Fibroblast of pulmonary artery (primary cell): ENCODE data around the gene SLC51A.

Experiments used
- DNase-seq: peaks from one replicate; pipeline ENCODE4 v3.0.0-alpha.2; 2010; ENCODE audit warnings: low read depth
- H3K4me3 ChIP-seq: replicated peaks from 2 replicates; pipeline ENCODE4 v1.5.1; 2011; ENCODE audit warnings: low read depth, mild to moderate bottlenecking, control low read depth, low read length, moderate library complexity
- TF ChIP-seq, protein P1 (sequence below): IDR thresholded peaks from 2 replicates; pipeline ENCODE4 v1.5.1; 2011; ENCODE audit warnings: mild to moderate bottlenecking, control low read depth, low read length, inconsistent platforms; ENCODE audit errors: missing control alignments

Gene SLC51A

DNA sequence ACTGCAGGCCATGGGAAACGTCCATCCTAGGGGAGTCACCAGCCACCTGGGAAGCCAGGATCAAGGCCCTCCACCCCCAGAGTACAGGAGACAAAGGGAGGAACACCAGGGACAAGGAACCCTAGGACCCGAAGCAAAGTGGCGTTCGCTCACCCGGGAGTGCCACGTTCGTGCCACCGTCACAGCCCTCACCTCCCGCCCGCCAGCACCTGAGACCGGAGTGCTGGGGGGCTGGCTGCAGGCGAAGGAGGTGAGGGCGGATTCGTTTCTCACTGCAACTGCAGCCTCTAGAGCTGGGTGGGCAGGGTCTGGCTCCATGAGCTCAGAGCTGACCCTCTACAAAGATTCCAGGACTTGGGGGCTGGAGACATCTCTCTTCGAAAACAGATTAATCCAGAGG, 31.5 kb upstream of the SLC51A start:
- DNase-seq, result no peak
- no peak overlapping the region for H3K4me3 ChIP-seq
- TF ChIP-seq, protein P1, sequence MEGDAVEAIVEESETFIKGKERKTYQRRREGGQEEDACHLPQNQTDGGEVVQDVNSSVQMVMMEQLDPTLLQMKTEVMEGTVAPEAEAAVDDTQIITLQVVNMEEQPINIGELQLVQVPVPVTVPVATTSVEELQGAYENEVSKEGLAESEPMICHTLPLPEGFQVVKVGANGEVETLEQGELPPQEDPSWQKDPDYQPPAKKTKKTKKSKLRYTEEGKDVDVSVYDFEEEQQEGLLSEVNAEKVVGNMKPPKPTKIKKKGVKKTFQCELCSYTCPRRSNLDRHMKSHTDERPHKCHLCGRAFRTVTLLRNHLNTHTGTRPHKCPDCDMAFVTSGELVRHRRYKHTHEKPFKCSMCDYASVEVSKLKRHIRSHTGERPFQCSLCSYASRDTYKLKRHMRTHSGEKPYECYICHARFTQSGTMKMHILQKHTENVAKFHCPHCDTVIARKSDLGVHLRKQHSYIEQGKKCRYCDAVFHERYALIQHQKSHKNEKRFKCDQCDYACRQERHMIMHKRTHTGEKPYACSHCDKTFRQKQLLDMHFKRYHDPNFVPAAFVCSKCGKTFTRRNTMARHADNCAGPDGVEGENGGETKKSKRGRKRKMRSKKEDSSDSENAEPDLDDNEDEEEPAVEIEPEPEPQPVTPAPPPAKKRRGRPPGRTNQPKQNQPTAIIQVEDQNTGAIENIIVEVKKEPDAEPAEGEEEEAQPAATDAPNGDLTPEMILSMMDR, result no peak

DNA sequence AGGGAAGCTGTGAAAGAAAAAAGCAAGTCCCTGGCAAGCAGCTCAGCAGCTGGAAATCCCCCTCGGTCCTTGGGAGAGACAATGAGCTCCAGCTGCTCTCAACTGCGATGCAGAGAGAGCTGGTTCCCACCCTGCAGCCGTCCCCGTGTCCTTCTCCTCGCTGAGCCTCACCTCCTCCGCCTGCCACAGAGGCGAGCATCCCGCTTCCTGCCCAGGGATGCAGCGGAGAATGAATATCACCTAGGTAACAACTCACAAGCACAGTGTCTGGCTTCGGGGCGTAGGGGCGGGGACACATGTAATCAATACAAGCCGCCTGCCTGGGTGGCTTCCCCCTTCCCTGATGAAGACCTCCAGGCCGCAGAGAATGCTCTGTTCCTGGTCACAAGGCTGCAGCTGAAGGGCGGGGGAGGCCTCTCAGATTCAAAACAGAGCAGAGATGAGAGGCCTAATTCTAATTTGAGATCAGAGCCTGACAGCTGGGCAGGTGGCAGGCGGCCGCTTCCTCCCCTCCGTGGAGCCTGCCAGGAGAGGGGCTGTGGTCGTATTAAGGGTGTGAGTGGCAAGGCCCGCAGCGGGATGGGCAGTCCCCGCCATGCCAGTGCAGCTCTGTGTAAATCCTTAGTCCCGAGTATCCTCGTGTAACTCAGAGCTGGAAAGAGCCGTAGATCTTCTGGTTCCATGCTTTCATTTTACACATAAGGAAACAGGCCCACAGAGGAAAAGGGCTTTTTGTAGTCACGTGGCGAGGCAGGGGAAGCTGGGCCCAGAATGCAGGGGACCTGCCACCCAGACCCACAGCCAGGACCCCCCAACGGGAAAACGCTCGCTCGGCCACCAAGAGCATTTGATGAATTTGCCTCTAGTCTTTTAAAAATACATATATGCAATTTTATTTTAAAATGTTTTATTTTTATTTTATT, 29.4 kb upstream of the SLC51A start:
- no peak for DNase-seq
- no peak overlapping the region for H3K4me3 ChIP-seq
- TF ChIP-seq, protein P1, result no peak

GRCh38 chr3:196189566-196190347, 26.6 kb upstream of the SLC51A start:
- no peak overlapping the region for H3K4me3 ChIP-seq
- TF ChIP-seq, protein P1, result no peak
- no peak for DNase-seq

GRCh38 chr3:196192036-196192523, 24.3 kb upstream of the SLC51A start:
- DNase-seq, result no peak
- no peak overlapping the region for H3K4me3 ChIP-seq
- TF ChIP-seq, protein P1, result no peak

DNA sequence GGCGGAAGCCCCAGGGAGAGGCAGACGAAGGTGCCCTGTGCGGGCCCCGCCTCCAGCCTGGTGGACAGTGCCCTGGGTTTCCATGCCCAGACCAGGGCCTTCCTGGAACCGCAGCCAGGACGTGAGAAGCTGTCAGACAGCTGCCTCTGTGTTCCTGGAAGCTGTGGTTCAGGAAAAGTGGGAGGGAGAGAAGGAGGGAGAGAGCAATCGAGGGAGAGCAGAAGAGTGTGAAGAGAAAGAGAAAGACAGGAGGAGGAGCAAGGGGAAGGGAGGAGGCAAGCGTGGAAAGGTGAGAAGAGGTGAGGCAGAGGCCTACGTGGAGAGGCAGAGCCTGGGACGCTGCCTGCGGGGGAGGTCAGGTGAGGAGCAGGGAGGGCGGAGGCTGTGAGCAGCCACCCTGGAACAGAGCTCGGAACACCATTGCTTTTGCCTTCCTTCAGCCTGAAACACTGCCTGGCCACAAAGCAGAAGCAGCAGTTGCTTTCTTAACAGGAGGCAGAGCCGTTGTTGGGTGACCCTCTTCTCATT, 23.7 kb upstream of the SLC51A start:
- DNase-seq, result no peak
- TF ChIP-seq, protein P1, result no peak
- H3K4me3 ChIP-seq, result no peak overlapping the region

DNA sequence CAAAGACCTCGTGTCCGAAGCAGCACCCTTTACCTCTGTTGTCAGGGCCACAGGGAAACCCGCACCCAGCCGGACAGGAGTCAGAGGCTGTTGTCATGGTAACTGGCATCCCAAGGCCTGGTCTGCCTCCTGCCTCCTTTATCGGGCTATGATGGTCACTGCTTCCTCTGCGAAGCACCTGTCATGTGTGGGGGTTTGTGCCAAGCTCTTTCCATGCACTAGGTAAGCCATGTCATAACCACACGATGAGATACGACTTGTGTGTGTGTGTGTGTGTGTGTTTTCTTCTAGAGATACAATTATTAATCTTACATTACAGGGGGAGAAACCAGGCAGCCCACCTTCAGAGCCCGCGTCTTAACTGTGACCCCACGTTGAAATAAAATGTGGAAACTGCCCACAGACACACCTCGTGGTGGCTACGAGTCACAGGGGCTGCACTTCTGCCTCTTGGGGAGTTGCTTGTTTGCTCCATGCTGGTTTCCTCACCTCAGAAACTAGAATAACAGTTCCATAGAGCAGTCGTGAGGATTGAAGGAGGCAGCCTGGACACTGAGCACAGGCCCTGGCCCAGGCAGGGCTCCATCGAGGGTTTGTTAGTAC, 23.1 kb upstream of the SLC51A start:
- no peak for DNase-seq
- TF ChIP-seq, protein P1, result no peak
- H3K4me3 ChIP-seq, result no peak overlapping the region
